ENCODE data around the gene DOCK2. TPM values are rescaled to one million over a fixed set of nuclear protein-coding genes. Genes with fewer than 3 reads are reported as not detected.

The DOCK2 gene
- polyA plus RNA-seq, 2 of the 4 experiments (the other 2 are of a cell fraction): 2.1 to 4.6 TPM

GRCh38 chr5:169760229-169760628, 123.2 kb downstream of the DOCK2 start:
- ATAC-seq (no peak), DNase-seq (ENCODE audit: low read depth in 1 of 2, low spot score in 1 of 2) (no peak), FAIRE-seq (no peak)
- POLR2A ChIA-PET: no interaction called here
- no peak overlapping the region for H3K27ac ChIP-seq
- no peaks in the 10 kb centered on the region for H3K4me1 ChIP-seq
- H3K9me3 ChIP-seq: no peaks in the 10 kb centered on the region
- CTCF ChIA-PET: no interaction called here
- TF ChIP-seq HOXB13 (CRISPR knock-in tag; IDR thresholded peaks at IDR 0.05; ENCODE audit: low read depth): no peak
- TF ChIP-seq POLR2A (IDR thresholded peaks at IDR 0.05; ENCODE audit: low read length): no peak
- TF ChIP-seq ZNF302 (CRISPR knock-in tag; IDR thresholded peaks at IDR 0.05): no peak
- no peak for TF ChIP-seq KDM1A (IDR thresholded peaks at IDR 0.05; ENCODE audit: low read depth)
- TF ChIP-seq EHF (CRISPR knock-in tag; IDR thresholded peaks at IDR 0.05): no peak
- no peak for TF ChIP-seq HDAC2 (IDR thresholded peaks at IDR 0.05)
- TF ChIP-seq USF2 (IDR thresholded peaks at IDR 0.05): no peak
- no peak for TF ChIP-seq RARB (CRISPR knock-in tag; IDR thresholded peaks at IDR 0.05)
- no peak for TF ChIP-seq MAFK (IDR thresholded peaks at IDR 0.05; ENCODE audit: partially characterized antibody)
- no peak overlapping the region for H3K4me3 ChIP-seq
- no peak overlapping the region for H3K4me2 ChIP-seq

DNA sequence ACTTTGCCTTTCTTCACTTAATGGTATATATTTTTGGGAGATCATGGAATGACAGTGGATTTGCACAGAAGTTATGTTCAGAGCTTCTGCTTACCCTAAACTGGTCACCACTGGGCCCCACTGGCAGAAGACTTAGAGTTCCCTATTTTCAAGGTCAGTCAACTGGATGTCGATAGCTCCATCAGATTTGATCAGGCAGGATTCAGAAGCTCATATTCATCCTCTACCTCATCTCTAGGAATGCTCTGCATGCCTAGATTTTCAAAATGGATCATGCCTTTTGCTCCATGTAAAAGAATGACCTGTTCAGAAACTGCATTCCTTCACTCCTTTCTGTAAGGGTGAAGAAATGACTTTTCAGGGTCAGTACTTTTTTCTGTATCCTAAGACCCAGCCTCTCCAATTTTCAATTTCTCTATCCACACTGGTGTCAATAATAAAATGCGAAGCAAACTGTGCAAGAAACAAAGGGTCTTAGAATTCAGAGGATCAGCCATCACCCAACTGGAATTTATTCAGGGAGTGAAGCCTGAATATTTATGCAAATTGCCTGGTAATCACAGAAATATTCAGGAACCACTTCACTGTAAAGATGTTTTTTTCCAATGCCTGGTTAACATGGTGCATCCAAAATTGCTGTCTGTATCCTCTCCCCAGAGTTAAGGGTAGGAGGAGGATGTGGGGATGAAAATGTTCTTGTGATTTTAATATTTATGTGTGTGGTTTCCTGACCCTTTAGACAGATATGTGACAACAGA, 125.4 kb downstream of the DOCK2 start:
- Histone ChIP-seq H3K27ac (no peak overlapping the region), H3K9me3 (no peaks in the 10 kb centered on the region), H3K4me2 (no peak overlapping the region), H3K4me1 (no peaks in the 10 kb centered on the region), H3K4me3 (no peak overlapping the region)
- POLR2A ChIA-PET: no interaction called here
- CTCF ChIA-PET: interaction anchor here (0.8 kb wide), 1 partner anchor 218 kb away, joined by 3 read pairs; the partner anchor contains the start of gene INSYN2B
- TF ChIP-seq NPAS2 (CRISPR knock-in tag; IDR thresholded peaks at IDR 0.05; ENCODE audit: borderline replicate concordance) (no peak), CBX2 (IDR thresholded peaks at IDR 0.05; ENCODE audit: borderline replicate concordance, low read depth) (no peak), ZC3H11A (IDR thresholded peaks at IDR 0.05) (no peak)
- ATAC-seq (no peak), DNase-seq (ENCODE audit: low read depth in 1 of 2, low spot score in 1 of 2) (no peak), FAIRE-seq (no peak)
- 61% methylated on average over 2 of the region's 2 CpGs for WGBS (ENCODE audit: missing lambda C conversion rate)

GRCh38 chr5:169763376-169764017, 126.4 kb downstream of the DOCK2 start:
- CTCF ChIA-PET: interaction anchor here (0.8 kb wide), 1 partner anchor 217 kb away, joined by 3 read pairs; the partner anchor contains the start of gene INSYN2B
- no peak for DNase-seq (ENCODE audit: low read depth in 1 of 2, low spot score in 1 of 2)
- no peak for FAIRE-seq

More at GRCh38 chr5:169763376-169764017, 126.4 kb downstream of the DOCK2 start:
- Histone ChIP-seq H3K4me3 (no peak overlapping the region), H3K27ac (no peak overlapping the region), H3K9me3 (no peaks in the 10 kb centered on the region), H3K4me2 (no peak overlapping the region), H3K4me1 (no peaks in the 10 kb centered on the region)
- 75% methylated on average over 5 of the region's 8 CpGs for WGBS (ENCODE audit: missing lambda C conversion rate)
- ATAC-seq: no peak
- POLR2A ChIA-PET: no interaction called here
- no peak for TF ChIP-seq HEYL (CRISPR knock-in tag; IDR thresholded peaks at IDR 0.05)
- no peak for TF ChIP-seq JUNB (IDR thresholded peaks at IDR 0.05)
- TF ChIP-seq RAD21 (conservative IDR thresholded peaks at IDR 0.05 in 1 of 2, IDR thresholded peaks at IDR 0.05 in 1 of 2): no peak
- TF ChIP-seq HOXB13 (CRISPR knock-in tag; IDR thresholded peaks at IDR 0.05; ENCODE audit: low read depth): no peak
- TF ChIP-seq ZSCAN20 (CRISPR knock-in tag; IDR thresholded peaks at IDR 0.05): no peak
- no peak for TF ChIP-seq BCL3 (IDR thresholded peaks at IDR 0.05)
- no peak for TF ChIP-seq RNF2 (IDR thresholded peaks at IDR 0.05; ENCODE audit: borderline replicate concordance, low read depth)
- TF ChIP-seq HDAC2 (IDR thresholded peaks at IDR 0.05): no peak
- TF ChIP-seq, protein P1, sequence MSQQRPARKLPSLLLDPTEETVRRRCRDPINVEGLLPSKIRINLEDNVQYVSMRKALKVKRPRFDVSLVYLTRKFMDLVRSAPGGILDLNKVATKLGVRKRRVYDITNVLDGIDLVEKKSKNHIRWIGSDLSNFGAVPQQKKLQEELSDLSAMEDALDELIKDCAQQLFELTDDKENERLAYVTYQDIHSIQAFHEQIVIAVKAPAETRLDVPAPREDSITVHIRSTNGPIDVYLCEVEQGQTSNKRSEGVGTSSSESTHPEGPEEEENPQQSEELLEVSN (IDR thresholded peaks at IDR 0.05; ENCODE audit: borderline replicate concordance, low read depth): no peak
- no peak for TF ChIP-seq ZNF302 (CRISPR knock-in tag; IDR thresholded peaks at IDR 0.05)
- TF ChIP-seq HES2 (IDR thresholded peaks at IDR 0.05): no peak
- TF ChIP-seq CHD2 (IDR thresholded peaks at IDR 0.05; ENCODE audit: low read length, partially characterized antibody): no peak

Measured in A549 (cell line).